ENCODE measurements around the gene SMIM34.
"Not testable (repeated sequence)": the region's sequence is repeated elsewhere in the genome, so short reads cannot be mapped to it uniquely, and the experiment has no call there.

Gene SMIM34, protein sequence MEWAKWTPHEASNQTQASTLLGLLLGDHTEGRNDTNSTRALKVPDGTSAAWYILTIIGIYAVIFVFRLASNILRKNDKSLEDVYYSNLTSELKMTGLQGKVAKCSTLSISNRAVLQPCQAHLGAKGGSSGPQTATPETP

DNA sequence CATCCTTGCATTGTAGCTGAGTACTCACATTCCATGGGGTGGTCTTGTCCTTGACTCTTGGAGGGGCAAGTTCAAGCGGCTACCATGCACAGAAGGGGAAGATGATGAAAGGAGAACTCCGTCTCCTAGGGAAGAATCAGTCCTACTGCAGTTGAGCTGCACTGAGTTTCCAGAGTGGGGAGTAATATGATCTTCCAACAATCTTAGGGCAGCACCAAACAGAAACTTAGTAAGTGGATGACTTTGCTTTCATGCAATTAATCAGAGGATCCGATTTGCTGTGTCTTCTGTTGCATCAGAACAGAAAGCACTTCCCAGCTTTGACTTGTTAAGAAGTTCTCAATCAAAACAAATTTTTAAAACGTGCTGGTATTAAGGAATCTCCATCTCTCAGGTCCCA is at the start of gene SMIM34:
SMIM34 (minus strand) TSS at position 147 of the 400 bp plus-strand sequence; CDS start at position 35, 112 bp downstream.
- DNase-seq (ENCODE audit: low spot score); in situ Hi-C loops (cut with MboI; ENCODE audit: low sequenced_read_pairs, unreplicated experiment): not testable (repeated sequence)

DNA sequence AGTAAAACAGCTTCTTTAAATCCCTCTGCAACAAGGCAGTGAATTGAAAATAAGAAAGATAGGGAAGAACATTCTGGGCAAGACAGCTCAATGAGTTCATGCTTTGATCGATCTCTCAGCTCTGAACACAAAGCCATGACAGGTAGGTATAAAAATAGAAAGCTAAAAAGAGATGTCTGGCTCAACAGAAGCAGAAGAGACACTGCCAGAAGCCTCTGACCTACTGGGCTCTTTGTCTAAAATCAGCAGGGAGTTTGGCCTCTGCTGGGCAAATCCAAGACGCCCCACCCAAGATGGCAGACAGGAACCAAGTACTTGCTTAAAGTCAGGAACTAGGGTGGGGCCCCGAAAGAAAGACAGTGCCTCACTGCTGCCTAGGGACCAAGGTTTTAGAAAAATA is 43.6 kb upstream of the SMIM34 start:
- DNase-seq (ENCODE audit: low spot score); in situ Hi-C loops (cut with MboI; ENCODE audit: low sequenced_read_pairs, unreplicated experiment): not testable (repeated sequence)

DNA sequence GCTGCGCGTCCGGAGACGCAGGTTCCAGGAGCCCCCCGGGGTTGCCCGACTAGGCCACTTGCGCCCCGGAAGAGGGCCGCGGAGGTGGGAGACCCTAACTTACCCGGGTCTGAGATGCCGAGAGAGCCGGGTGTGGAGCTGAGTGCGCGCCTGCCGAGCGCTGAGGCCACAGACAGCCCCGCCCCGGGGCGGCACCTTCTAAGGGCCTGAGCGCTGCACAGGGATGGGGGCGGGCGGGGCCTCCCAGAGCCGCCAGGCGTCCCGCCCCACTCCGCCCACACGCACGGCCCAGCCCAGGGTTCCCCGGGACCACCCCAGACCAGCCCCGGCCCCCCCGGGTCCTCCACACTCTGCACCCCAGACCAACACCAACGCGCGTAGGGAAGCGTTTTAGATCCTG is 35.7 kb upstream of the SMIM34 start:
- in situ Hi-C loops (cut with MboI; ENCODE audit: low sequenced_read_pairs, unreplicated experiment); DNase-seq (ENCODE audit: low spot score): not testable (repeated sequence)

DNA sequence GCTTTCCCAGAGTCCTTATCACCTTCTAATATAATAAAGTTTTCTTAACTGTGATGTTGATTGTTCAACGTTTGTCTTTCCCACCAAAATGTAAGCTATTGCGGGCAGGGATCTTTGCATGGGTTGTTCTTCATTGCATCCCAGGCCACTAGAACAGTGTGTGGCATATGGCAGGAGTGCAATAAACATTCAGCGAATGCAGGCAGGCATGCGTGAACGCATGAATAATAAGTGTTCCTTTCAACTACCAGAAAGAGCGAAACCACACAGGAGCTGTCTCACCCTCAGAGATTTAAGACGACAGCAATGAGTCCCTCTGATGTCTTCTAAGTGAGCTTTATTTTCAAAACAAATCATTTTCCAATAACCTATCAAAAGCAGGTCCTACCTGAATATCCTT is 34.5 kb upstream of the SMIM34 start:
- in situ Hi-C loops (cut with MboI; ENCODE audit: low sequenced_read_pairs, unreplicated experiment); DNase-seq (ENCODE audit: low spot score): not testable (repeated sequence)

DNA sequence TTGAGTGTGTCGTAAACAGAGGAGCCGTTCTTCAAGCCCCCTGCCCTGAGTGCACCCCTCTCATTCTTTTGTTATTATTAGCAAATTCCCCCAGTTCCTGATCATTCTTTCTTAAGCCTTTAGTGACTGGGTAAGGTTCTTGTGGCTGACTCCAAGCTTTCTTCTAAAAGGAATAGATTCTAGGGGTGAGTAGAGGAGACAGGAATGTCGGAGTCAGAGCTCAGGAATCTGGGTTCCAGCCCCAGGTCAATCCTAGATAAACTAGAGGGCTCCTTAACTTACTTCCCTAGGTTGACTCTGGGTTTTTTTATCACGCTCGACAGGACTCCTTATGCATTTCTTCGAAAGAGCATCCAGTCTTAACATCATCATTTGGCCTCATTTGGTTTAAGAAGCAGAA is 32.4 kb upstream of the SMIM34 start:
- in situ Hi-C loops (cut with MboI; ENCODE audit: low sequenced_read_pairs, unreplicated experiment); DNase-seq (ENCODE audit: low spot score): not testable (repeated sequence)

DNA sequence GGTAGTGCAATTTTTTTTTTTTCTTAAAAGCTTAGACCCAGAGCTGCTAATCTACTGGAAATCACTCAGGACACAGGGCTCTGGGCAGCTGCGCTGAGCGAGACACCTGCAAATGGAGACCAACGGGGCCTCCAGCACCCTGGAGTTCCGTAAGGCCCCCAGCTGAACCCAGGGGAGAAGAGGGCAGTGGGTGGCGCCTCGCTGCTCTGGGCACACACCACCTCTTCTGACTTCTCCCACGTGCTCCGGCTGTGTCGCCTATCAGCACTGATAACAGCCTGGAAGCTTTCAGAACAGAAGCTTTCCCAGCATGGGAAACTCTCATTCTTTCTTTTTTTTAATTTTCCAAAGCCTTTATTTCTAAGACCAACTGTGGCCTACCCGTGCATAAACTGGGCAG is 31.9 kb upstream of the SMIM34 start:
- in situ Hi-C loops (cut with MboI; ENCODE audit: low sequenced_read_pairs, unreplicated experiment); DNase-seq (ENCODE audit: low spot score): not testable (repeated sequence)

DNA sequence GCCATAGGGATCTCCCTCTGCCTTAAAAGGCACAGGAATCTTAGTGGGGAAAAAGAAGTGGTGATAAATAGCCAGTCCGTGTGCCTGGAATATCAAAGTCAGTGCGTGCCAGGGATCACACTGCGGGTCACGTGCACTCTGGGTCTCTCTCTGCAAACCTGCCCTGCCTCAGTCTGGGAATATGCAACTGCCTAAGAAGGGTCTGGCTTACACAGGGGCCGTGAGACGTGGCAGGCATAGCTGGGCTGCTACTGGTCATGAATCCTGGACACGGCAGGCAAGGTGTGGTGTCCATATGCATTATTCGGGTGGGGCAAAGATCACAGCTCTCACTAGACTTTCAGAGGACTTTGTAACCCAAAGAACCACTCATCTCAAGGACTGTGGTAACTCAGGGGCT is 23.3 kb upstream of the SMIM34 start:
- in situ Hi-C loops (cut with MboI; ENCODE audit: low sequenced_read_pairs, unreplicated experiment); DNase-seq (ENCODE audit: low spot score): not testable (repeated sequence)

DNA sequence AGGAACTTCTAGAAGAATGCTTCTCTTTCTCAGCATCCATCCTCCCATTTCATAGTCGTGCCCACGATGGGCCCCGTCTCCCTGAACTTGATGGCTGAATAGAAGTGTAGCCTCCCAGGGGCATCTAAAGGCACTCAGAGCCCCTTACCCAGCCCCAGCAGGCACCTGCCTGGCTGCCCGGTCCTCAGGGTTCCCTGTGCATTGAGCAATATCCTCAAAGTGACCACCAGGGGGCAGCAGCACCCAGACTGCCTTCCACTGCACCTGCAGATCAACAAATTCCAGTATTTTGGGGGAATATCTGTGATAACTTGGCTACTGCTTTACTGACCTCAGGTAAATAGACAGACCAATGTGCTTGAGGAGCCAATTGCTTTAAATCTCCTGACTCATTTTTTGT is 19.7 kb upstream of the SMIM34 start:
- DNase-seq (ENCODE audit: low spot score); in situ Hi-C loops (cut with MboI; ENCODE audit: low sequenced_read_pairs, unreplicated experiment): not testable (repeated sequence)

DNA sequence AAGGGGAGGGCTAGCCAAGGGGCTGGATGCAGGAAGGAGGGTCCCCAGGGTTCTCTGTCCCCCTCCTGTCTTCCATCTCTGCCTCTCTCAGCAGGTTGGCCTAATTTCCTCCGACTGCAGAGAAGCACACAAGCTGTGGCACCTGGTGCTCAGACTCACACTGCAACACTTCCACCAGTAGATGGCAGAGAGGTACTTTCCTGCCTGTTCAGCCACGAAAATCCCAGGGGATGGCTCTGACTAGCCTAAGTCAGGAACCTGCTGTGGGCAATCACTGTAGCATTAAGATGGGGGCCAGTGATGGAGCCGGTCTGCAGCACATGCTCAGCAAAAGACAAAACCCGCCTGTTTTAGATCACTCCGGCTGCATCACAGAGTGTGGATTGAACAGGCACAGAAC is 6.0 kb upstream of the SMIM34 start:
- DNase-seq (ENCODE audit: low spot score); in situ Hi-C loops (cut with MboI; ENCODE audit: low sequenced_read_pairs, unreplicated experiment): not testable (repeated sequence)

DNA sequence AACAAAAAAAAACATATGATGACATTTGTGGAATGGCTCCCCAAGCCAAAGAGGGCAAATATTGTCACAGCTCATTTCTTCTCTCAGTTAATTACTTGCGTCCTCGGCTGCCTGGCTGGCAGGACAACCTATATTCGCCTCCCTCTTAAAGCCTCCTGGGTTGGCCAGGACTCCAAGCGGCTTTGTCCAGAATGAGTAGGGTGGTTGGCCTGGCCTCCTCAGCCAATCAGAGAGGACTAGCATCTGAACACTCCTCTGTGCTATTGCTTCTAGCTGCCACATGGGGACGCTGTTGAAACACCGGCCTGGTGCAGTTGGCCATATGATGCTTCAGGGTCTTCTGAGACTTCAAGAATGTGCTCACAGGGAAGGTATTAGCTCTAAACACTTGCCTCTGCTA is 4.7 kb upstream of the SMIM34 start:
- DNase-seq (ENCODE audit: low spot score); in situ Hi-C loops (cut with MboI; ENCODE audit: low sequenced_read_pairs, unreplicated experiment): not testable (repeated sequence)

DNA sequence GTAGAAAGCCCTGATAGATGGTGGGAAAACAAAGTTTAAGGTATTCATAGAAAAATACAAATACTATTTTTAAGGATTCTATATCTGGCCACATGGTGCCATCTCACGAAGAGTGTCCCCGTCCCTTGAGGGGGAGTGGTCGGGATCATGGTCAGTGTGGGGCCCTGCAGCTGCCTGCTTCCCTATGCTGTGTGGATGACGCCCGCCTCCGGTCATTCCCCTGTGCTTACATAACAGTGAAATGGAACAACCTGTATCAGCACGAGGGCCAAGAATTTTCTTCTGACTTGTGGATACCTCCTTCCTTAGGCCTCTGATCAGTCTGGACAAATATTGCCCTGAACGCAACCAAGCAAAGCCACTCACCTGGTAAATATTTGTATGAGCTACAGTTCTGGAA is 3.6 kb upstream of the SMIM34 start:
- DNase-seq (ENCODE audit: low spot score); in situ Hi-C loops (cut with MboI; ENCODE audit: low sequenced_read_pairs, unreplicated experiment): not testable (repeated sequence)

DNA sequence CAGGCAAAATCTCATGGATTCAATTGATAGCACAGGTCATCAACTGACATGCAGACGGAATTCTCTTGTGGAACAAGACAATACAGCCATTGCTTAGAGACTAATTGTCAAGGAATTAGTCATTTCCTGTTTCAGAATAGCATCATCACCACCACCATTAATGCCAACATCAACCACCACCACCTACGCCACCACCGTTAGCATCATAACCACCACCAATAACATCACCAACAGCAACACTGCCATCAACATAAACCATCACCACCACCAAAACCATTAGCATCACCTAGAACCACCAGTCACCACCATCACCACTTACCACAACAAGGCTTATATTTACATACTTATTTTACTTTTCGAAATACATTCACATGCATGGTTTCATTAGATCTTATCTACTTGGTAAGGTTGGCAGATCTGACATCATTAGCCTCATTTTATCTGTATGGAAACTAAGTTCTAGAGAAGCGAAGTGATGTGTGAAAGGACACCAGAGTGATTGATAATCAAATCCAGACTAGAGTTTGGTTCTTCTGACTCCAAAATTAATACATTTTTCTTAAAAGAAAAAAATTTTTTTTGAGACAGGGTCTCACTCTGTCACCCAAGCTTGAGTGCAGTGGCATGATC is 6.2 kb downstream of the SMIM34 start:
- in situ Hi-C loops (cut with MboI; ENCODE audit: low sequenced_read_pairs, unreplicated experiment); DNase-seq (ENCODE audit: low spot score): not testable (repeated sequence)

DNA sequence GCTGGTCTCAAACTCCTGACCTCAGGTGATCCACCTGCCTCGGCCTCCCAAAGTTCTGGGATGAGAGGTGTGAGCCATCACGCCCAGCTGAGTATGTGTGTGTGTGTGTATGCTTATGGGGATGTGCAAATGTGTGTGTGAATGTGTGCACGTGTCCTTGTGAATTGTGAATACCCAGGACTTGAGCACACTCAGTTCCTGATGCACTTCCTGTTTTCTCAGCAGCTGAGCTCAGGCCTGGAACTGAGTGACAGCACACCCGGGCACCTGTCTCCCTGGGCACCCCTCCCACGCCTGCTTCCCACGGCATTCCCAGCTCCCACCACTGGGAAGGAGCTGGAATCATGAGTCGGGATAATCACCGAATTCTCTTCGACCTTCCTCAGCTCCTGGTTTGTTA is 16.5 kb downstream of the SMIM34 start:
- DNase-seq (ENCODE audit: low spot score); in situ Hi-C loops (cut with MboI; ENCODE audit: low sequenced_read_pairs, unreplicated experiment): not testable (repeated sequence)

DNA sequence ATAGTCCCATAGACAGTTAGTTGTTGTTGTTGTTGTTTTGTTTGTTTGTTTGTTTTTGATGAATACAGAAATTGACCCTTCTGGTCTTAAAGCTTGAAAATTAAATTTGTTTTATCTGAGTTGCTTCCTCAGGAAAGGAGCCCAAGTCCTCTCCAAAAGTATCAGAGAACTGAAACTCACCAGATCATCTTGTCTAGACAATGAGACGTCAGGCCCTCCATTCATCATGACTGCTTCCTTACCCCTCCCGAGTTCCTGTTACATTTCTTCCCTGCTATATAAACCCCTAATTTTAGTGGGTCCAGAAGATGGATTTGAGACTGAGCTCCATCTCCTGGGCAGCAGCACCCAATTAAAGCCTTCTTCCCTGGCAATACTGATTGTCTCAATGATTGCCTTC is 17.1 kb downstream of the SMIM34 start:
- DNase-seq (ENCODE audit: low spot score); in situ Hi-C loops (cut with MboI; ENCODE audit: low sequenced_read_pairs, unreplicated experiment): not testable (repeated sequence)

DNA sequence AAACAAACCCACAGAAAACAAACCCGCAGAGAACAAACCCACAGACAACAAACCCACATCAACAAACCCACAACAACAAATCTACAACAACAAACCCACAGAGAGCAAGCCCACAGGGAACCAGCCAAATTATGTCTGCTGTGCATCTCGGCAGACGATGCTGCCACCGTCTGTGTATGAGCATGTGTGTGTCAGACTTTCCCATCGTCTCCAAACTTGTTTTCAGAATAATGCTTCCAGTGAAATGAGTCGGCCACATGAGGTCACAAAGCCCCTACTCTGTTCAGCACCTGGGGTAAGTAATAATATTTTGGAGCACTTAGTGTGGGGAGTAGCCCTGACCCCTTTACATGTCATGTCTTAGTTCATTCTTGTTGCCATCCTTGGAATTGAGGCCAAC is 17.6 kb downstream of the SMIM34 start:
- DNase-seq (ENCODE audit: low spot score); in situ Hi-C loops (cut with MboI; ENCODE audit: low sequenced_read_pairs, unreplicated experiment): not testable (repeated sequence)

DNA sequence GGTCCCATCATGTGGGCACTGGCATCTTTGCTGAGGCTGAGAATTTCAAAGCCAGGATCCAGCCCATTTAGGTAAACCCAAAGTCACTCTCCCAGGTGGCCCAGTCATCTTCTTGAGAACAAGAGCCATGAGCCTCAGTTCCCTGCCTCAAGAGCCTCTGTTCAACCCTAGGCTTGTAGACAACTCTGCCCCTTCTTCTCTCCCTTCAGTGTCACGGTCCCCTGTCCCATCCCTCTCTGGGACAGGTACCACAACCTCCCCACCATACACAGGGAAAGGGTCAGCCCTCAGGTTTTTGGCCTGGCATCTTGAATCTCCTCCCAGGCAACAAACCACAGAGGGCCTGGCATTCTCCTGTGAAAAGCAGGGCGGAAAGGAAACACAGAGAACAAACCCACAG is 18.1 kb downstream of the SMIM34 start:
- in situ Hi-C loops (cut with MboI; ENCODE audit: low sequenced_read_pairs, unreplicated experiment); DNase-seq (ENCODE audit: low spot score): not testable (repeated sequence)

DNA sequence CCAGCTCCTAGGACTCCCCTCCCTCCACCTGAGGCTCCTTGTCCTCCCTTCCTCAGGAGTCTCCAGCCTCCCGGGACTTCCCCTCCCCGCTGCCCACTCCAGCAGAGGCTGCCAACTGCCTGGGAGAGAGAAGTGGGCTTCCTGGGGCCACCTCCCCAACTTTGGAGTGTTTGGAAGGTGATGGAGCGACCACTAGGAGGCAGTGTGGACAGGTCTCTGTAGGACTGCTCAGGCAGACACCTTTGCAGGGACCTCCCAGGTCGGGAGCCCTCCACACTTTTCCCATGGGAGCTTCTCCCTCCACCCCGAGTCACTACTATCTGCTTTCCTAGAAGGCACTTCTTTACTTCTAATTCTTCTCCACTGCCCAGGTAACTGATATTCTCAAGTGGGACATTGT is 19.0 kb downstream of the SMIM34 start:
- DNase-seq (ENCODE audit: low spot score); in situ Hi-C loops (cut with MboI; ENCODE audit: low sequenced_read_pairs, unreplicated experiment): not testable (repeated sequence)

DNA sequence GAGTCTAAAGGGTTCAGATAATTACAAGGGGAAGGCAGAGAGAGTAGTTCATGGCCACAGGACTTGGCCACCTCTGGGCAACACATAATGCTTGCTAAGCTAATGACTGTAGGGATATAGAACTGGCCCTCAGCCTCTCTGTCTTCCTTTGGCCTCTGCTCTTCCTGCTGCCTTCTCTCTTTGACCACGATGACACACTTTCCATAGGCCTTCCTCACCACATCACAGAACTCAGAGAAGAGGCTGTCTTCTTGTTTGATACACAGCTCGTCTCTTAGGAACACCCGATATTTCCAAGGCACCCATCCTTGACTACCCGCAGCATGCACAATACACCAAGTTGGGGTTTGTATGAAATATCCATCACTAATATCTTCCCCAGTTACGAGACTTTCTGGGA is 23.2 kb downstream of the SMIM34 start:
- in situ Hi-C loops (cut with MboI; ENCODE audit: low sequenced_read_pairs, unreplicated experiment); DNase-seq (ENCODE audit: low spot score): not testable (repeated sequence)

DNA sequence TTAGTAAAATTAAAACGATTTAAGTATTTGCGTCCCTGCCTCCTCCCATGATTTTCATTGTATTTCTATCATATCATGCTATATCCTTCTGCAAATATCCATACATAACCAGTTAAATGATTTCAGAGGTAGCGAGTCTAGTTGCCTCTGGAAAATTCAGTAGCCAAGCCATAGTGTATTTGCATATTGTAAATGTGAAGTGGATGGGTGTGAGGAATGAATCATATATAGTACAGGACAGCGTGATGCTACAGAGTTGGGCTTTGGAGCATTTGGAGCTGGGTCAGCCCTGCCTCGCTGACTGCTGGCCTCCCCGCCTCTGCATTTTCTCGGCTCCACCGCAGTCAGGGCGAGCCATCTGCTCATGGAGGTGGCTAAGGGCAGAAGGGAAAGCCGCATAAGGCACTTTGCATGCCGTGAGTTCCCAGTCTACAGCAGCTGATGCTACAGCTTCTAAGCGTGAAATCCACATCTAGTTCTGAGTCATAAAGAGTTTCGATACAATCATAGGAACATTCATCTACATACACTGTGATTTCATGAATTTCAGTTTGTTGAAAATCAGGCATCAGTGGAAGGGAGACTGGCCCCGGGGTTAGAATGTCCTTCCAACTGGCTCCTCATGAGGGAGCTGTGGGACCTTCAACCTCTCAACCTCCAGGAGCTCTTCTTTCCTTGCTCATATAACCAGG is 39.9 kb downstream of the SMIM34 start:
- DNase-seq (ENCODE audit: low spot score); in situ Hi-C loops (cut with MboI; ENCODE audit: low sequenced_read_pairs, unreplicated experiment): not testable (repeated sequence)

DNA sequence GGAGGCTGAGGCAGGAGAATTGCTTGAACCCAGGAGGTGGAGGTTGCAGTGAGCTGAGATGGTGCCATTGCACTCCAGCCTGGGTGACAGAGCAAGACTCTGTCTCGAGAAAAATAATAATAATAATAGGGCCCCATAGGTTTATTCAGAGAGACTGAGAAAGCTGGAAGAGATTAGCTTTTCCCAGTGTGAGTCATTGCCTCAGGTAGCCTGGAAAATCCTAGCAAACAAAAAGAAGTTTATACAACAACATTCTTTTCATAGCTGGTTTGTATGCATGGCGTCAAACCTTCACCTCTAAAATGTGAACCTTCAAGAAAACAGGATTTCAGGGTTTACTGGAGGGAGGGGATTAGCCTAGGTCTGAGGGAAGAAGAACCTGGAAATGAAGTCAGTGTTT is 40.6 kb downstream of the SMIM34 start:
- in situ Hi-C loops (cut with MboI; ENCODE audit: low sequenced_read_pairs, unreplicated experiment) = not testable (repeated sequence)

More for the DNA sequence above, 40.6 kb downstream of the SMIM34 start:
- not testable (repeated sequence) for DNase-seq (ENCODE audit: low spot score)

All from GM13976 (cell line).